HG03378 (cell line): ENCODE results near the gene TMEM179.

Experiments
- ATAC-seq: cut with Tn5 transposase; IDR thresholded peaks from one replicate; pipeline ENCODE4 v1.9.1; 2021; ENCODE audit warnings: mild to moderate bottlenecking, moderate library complexity; ENCODE audit not compliant: unreplicated experiment

TMEM179 gene

DNA sequence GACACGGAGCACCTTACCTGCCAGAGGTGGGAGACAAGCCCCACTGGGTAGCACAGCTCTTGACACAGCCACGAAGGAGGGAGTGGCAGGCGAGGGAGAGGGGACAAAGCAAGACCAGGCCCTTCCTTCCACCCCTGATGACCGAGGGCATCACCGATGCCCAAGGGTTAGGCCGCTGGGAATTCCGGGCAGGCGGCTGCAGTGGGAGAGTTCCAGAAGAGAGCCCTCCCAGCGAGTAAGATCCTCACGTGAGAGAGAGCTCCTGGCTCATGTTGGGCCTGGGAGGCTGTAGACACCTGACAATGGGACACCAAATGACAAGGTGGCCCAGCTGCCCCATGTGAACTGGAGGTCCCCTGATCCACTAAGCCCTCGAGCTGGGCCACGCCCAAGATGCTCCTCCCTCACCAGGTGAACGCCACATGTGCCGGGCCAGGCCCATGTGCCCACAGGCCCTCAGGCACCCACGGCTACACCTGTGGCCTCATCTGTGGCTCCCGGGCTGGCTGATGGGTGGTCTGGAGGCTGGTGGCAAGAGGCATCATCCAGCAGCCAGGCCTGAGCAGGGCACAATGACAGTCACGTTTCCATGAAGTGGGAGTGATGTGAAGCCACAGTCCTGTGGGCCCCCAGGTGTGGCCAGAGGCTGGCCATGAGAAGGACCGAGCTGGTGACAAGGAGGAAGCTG, 57.1 kb downstream of the TMEM179 start:
- no peak for ATAC-seq

- ATAC-seq: no peak
Observed at GRCh38 chr14:104546591-104547309, 57.8 kb downstream of the TMEM179 start.

DNA sequence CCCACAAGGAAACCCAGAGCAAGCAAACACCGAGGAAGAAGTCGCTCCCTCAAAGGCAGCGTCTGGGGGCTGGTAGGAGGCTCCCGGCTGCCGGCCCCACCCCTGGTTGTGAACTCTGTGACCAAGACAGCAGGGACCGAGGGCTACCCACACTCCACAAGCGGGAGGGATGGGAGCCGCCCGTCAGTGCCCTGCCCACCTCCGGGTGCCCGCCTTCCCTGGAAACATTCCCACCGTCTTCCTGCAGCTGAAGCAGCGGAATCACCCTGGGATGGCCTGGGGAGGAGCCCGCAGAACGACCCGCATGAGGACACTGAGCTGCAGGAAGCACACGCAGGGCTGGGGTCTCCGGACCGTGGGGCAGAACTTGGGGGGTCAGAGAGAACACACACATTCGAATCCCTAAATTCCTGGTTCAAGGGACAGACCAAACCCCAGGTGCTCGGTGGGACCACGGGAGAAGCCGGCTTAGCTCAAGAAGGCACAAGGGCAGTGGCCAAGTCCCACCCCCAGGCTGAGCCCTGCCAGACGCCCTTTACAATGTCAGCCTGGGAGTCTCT, 58.5 kb downstream of the TMEM179 start:
- ATAC-seq: no peak

GRCh38 chr14:104545151-104545941, 59.2 kb downstream of the TMEM179 start:
- ATAC-seq: no peak

DNA sequence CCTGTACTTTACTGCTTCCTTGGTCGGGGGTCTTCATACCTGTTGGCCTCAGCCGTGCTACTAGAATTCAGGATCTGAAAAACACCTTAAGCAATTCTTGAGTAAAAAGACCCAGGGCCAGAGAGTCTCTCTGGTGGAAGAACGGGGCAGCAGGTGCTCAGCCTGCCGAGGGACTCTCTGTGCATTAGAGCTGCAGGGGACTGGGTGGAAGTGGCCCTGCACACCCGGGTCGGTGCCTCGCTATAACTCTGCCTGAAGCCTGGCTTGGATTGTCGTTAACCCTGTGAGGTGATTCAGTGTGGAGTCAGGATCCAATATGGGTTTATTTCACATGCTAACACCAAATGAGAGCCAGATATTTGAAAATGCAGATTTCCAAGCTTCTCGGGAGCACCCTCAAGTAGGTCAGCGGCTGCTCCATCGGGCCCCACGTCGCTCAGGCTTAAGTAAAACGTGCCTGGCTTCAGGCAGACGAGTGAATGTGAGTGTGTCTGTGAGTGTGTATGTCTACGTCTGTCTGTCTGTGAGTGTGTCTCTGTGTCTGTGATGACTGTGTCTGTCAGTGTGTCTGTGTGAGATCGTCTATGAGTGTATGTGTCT, 60.1 kb downstream of the TMEM179 start:
- ATAC-seq: no peak

GRCh38 chr14:104542871-104543830, 61.4 kb downstream of the TMEM179 start:
- no peak for ATAC-seq

DNA sequence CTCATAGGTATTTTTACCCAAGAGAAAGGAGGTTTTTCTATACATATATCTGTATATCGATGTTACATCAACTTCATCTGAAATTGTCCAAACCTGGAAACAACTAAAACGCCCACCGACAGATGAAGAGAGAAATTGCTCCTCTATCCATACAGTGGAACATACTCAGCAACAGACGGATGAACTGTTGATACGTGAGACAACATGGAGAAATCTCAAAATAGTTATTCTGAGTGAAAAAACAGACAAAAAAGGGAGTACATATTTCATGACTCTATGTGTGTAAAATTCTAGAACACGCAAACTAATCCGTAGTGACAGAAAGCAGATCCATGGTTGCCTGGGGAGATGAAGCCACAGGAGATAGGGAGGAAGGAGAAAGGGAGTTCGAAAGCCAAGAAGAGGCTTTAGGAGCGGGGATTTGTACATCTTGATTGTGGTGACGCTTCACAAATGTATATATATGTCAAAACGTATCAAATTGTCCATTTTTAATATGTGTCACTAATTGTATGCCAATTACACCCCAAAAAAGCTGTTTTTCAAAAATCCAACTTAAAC, 62.6 kb downstream of the TMEM179 start:
- ATAC-seq: no peak
